Gastrocnemius medialis (tissue), 4 donors: ENCODE results near the gene DSC1. TPM values are rescaled to one million over a fixed set of nuclear protein-coding genes. Genes with fewer than 3 reads are reported as not detected.

ENCODE experiments used
- ATAC-seq, 2 donors: fragments of 150-250 bp; one replicate each; pipeline ENCODE4 v1.9.1; 2016
- DNase-seq, 2 donors: peaks; one replicate each; pipeline ENCODE4 v3.0.0-alpha.2; 2019
- H3K27ac ChIP-seq, 4 donors: fragments of 200-600 bp; sonication (generic); 1 replicate in 1 of 4; 2 replicates in 3 of 4; pipeline ENCODE4 v1.5.1; 2016 to 2018; ENCODE audit warnings: mild to moderate bottlenecking in 2 of 4, moderate library complexity in 1 of 4
- H3K27me3 ChIP-seq, 3 donors: fragments of 200-600 bp; sonication (generic) in 2 of 3; 1 replicate in 1 of 3; 2 replicates in 2 of 3; pipeline versions ENCODE4 v1.5.1 to v1.6.0; 2016 to 2019; ENCODE audit warnings: mild to moderate bottlenecking in 1 of 3, moderate library complexity in 1 of 3
- H3K36me3 ChIP-seq, 2 donors: fragments of 200-600 bp; sonication (generic) in 1 of 2; one replicate each; pipeline ENCODE4 v1.5.1; 2017 to 2018
- H3K4me1 ChIP-seq, 2 donors: fragments of 200-600 bp; sonication (generic) in 1 of 2; one replicate each; pipeline ENCODE4 v1.5.1; 2016 to 2017; ENCODE audit warnings: mild to moderate bottlenecking in 2 of 2
- H3K4me3 ChIP-seq, 4 donors: fragments of 200-600 bp; sonication (generic) in 3 of 4; 1 replicate in 1 of 4; 2 replicates in 3 of 4; pipeline ENCODE4 v1.5.1; 2016 to 2019; ENCODE audit warnings: mild to moderate bottlenecking in 2 of 4
- H3K9me3 ChIP-seq, 3 donors: fragments of 200-600 bp; sonication (generic) in 2 of 3; 1 replicate in 1 of 3; 2 replicates in 2 of 3; pipeline ENCODE4 v1.5.1; 2016 to 2019
- POLR2A ChIP-seq, 2 donors: fragments of 450-650 bp; IDR thresholded peaks; one replicate each; pipeline ENCODE4 v1.6.1; 2017; ENCODE audit warnings: antibody characterized with exemption in 2 of 2, mild to moderate bottlenecking in 2 of 2, moderate library complexity in 2 of 2
- in situ Hi-C, 4 donors: fragments of 200-750 bp; cut with MboI; loops; one replicate each; pipeline versions ENCODE4 v1.15.0 to v1.8.0; 2017; ENCODE audit warnings: low sequenced_read_pairs in 4 of 4
- intact Hi-C: fragments of 100-400 bp; cut with DNase I; formaldehyde crosslinking; loops from one replicate; pipeline ENCODE4 v1.15.1; 2023; ENCODE audit warnings: low total_unique reads
- total RNA-seq, 4 donors: library from RNA; depleted of rRNA; stranded (reverse); fragments of >200 nt; gene quantifications; one replicate each; pipeline versions ENCODE4 v1.1.0 to v1.2.3, GENCODE V29; 2016
- TF ChIP-seq, protein P1 (sequence below), 5 experiments: fragments of 450-650 bp in 3 of 5; fragments of 200-600 bp in 2 of 5; sonication (generic) in 2 of 5; IDR thresholded peaks in 4 of 5; conservative IDR thresholded peaks in 1 of 5; 1 replicate in 4 of 5; 2 replicates in 1 of 5; pipeline ENCODE4 v1.5.1; 2016 to 2019; ENCODE audit warnings: antibody characterized with exemption in 5 of 5, mild to moderate bottlenecking in 3 of 5, moderate library complexity in 3 of 5

Gene DSC1
- total RNA-seq, 4 donors from 2014 or later = not detected

DNA sequence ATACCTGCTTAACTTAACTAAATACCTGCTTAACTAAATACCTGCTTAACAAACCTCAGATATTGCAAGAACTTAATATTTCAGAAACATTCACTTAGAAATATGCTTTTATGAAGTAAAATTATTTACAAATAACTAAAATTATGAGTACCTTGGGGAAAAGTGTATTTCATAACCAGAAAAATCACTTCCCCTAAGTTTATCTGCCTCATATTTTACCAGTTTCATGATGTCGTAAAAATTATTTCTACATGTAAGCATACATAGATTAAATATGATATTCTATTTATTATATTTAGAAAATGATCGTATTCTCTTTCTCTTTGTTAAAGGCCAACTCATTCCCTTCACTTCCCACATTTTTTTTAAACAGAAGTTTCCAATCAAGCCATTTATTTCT lies 41.5 kb upstream of the DSC1 start:
- no peaks in the 10 kb centered on the region for H3K4me1 ChIP-seq
- DNase-seq = no peak
- intact Hi-C loops (no loop called here), in situ Hi-C loops (loop anchor here in 1 of 4 donors (25.0 kb wide), 1 partner anchor 108 kb away; the partner anchor contains the start of gene DSG1)
- H3K27ac ChIP-seq = no peak overlapping the region
- TF ChIP-seq POLR2A (IDR thresholded peaks at IDR 0.05) = no peak
- ATAC-seq = no peak
- H3K4me3 ChIP-seq = no peak overlapping the region
- H3K9me3 ChIP-seq = no peaks in the 10 kb centered on the region
- no peaks in the 10 kb centered on the region for H3K36me3 ChIP-seq
- no peaks in the 10 kb centered on the region for H3K27me3 ChIP-seq

DNA sequence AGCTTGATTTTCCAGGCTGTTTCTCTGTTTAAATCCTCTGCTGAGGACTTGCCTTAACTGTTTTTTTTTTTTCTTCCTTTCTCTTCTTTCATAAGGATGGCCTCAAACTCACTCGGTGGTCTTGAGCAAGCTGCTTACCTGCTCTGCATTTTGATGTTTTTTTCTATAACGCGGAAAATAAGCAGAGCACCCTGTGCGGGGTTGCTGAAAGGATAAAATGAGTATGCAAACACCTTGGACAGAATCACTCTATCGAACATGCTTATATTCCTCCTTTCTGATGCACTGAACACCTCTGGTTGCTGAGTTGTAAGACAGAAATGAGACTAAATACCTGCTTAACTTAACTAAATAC lies 41.1 kb upstream of the DSC1 start:
- no peaks in the 10 kb centered on the region for H3K9me3 ChIP-seq
- TF ChIP-seq, protein P1, sequence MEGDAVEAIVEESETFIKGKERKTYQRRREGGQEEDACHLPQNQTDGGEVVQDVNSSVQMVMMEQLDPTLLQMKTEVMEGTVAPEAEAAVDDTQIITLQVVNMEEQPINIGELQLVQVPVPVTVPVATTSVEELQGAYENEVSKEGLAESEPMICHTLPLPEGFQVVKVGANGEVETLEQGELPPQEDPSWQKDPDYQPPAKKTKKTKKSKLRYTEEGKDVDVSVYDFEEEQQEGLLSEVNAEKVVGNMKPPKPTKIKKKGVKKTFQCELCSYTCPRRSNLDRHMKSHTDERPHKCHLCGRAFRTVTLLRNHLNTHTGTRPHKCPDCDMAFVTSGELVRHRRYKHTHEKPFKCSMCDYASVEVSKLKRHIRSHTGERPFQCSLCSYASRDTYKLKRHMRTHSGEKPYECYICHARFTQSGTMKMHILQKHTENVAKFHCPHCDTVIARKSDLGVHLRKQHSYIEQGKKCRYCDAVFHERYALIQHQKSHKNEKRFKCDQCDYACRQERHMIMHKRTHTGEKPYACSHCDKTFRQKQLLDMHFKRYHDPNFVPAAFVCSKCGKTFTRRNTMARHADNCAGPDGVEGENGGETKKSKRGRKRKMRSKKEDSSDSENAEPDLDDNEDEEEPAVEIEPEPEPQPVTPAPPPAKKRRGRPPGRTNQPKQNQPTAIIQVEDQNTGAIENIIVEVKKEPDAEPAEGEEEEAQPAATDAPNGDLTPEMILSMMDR (IDR thresholded peaks at IDR 0.05 in 4 of 5, conservative IDR thresholded peaks at IDR 0.05 in 1 of 5) = no peak
- TF ChIP-seq POLR2A (IDR thresholded peaks at IDR 0.05) = no peak
- H3K27me3 ChIP-seq = no peaks in the 10 kb centered on the region
- ATAC-seq = no peak
- H3K36me3 ChIP-seq = no peaks in the 10 kb centered on the region
- H3K27ac ChIP-seq = no peak overlapping the region
- in situ Hi-C loops (loop anchor here in 1 of 4 donors (25.0 kb wide), 1 partner anchor 109 kb away; the partner anchor contains the start of gene DSG1), intact Hi-C loops (no loop called here)
- no peak for DNase-seq
- no peaks in the 10 kb centered on the region for H3K4me1 ChIP-seq
- H3K4me3 ChIP-seq = no peak overlapping the region

DNA sequence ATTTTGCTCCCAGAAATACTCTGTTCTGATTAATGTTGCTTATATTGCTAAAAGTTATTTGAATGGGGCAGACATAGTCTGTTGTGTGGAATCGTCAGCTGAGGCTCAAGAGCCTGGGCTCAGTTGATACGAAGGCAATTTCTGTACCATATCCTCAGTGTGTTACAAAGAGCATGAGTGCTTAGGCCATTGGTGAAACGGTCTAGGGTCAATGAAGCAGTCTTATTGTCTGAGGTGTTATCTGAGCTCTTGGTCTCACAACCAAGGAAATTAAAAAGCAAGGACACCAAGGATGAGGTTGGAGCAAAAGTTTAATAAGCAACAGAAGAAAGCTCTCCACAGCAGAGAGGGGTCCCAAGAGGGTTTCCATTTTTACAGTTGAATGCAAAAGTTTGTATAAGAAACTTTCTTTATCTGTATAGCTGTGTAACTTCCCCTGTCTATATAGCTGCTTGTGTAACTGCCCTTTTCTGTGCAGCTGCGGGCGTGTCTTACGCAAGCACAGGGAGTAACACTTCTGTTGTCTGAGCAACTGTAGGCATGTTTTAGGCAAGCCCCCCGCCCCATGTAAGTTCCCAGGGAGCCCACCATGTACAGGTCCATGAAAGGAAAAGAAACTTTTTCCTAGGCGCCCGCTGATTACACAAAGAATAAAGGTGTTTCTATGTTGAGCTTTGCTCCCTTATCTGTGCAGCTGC lies 40.6 kb upstream of the DSC1 start:
- Histone ChIP-seq H3K27me3 (no peaks in the 10 kb centered on the region), H3K4me3 (no peak overlapping the region), H3K36me3 (no peaks in the 10 kb centered on the region), H3K9me3 (no peaks in the 10 kb centered on the region), H3K4me1 (no peaks in the 10 kb centered on the region), H3K27ac (no peak overlapping the region)
- in situ Hi-C loops = loop anchor here in 1 of 4 donors (25.0 kb wide), 1 partner anchor 109 kb away; the partner anchor contains the start of gene DSG1
- no peak for TF ChIP-seq POLR2A (IDR thresholded peaks at IDR 0.05)
- TF ChIP-seq, protein P1 (IDR thresholded peaks at IDR 0.05 in 4 of 5, conservative IDR thresholded peaks at IDR 0.05 in 1 of 5) = no peak
- ATAC-seq (no peak), DNase-seq (peak in 1 of 2 donors; percentile 15)
- intact Hi-C loops = no loop called here

DNA sequence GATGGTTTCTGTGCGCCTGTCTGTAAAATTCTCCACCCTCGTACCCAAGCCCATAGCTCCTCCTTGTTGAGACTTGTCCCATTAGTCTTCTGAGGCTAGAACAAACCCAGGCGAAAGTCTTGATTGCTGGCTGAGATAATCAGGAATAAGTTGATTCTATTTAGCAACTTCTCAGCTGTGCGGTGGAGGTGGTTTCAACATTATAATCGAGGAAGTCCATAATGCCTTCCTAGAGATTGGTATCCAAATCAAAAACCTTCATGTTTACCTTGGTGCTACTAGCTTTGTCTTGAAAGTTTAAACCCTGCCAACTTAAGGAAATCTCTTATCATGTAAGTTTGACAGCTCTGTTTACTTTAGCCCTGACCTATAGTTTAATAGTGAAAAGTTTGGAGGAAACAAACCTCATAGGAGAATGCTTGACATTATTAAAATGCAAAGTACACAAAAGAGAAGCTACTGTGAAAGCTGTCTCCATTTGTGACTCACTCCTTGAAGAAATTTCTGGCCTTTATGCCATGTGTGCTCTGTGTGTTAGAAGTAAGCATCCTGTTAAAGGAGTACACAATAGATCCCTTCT lies 36.6 kb upstream of the DSC1 start:
- intact Hi-C loops (no loop called here), in situ Hi-C loops (loop anchor here in 1 of 4 donors (25.0 kb wide), 1 partner anchor 112 kb away; no protein-coding TSS in a partner anchor)
- ATAC-seq = no peak
- Histone ChIP-seq H3K27me3 (no peaks in the 10 kb centered on the region), H3K9me3 (no peaks in the 10 kb centered on the region), H3K4me3 (no peak overlapping the region), H3K27ac (no peak overlapping the region), H3K4me1 (no peaks in the 10 kb centered on the region), H3K36me3 (no peaks in the 10 kb centered on the region)
- TF ChIP-seq, protein P1 (IDR thresholded peaks at IDR 0.05 in 4 of 5, conservative IDR thresholded peaks at IDR 0.05 in 1 of 5) = no peak
- no peak for TF ChIP-seq POLR2A (IDR thresholded peaks at IDR 0.05)
- no peak for DNase-seq

DNA sequence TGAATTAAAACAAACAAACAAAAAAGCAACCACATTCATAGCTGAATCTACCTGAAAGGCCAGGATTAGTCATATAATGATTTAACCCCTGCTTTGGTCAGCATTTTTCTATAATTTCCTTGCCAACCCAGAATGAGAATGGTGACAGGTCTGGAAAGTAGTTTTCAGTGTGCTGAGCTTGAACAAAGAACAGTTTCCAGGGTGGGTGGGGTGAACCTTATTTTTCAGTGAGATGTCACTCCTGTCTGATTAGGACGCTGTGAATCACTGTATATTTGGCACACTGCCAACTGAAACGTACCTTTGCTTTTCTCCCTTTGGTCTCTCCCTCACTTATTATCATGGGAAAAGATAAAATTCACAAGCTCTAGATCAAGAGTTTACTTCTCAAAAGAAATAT lies 35.0 kb upstream of the DSC1 start:
- H3K27ac ChIP-seq = no peak overlapping the region
- no peaks in the 10 kb centered on the region for H3K36me3 ChIP-seq
- H3K27me3 ChIP-seq = no peaks in the 10 kb centered on the region
- no peaks in the 10 kb centered on the region for H3K4me1 ChIP-seq
- ATAC-seq (no peak), DNase-seq (no peak)
- in situ Hi-C loops = loop anchor here in 1 of 4 donors (25.0 kb wide), 1 partner anchor 110 kb away; no protein-coding TSS in a partner anchor
- H3K9me3 ChIP-seq = no peaks in the 10 kb centered on the region
- no peak overlapping the region for H3K4me3 ChIP-seq
- intact Hi-C loops = no loop called here
- TF ChIP-seq, protein P1 (IDR thresholded peaks at IDR 0.05 in 4 of 5, conservative IDR thresholded peaks at IDR 0.05 in 1 of 5) = no peak
- TF ChIP-seq POLR2A (IDR thresholded peaks at IDR 0.05) = no peak
